T-helper 1 cell treated with Interleukin-12 subunit alpha and Interleukin-12 subunit beta and Interleukin-4 antibody, amounts not matched to agents 30 ng/mL and 1 ng/mL, for 36 hours (primary cell): ENCODE results near the gene RAB3GAP2. TPM values are rescaled to one million over a fixed set of nuclear protein-coding genes. Genes with fewer than 3 reads are reported as not detected.
"Not testable (repeated sequence)": the region's sequence is repeated elsewhere in the genome, so short reads cannot be mapped to it uniquely, and the experiment has no call there.

Source experiments
- intact Hi-C: fragments of 100-400 bp; cut with micrococcal nuclease; formaldehyde crosslinking; loops from one replicate; pipeline ENCODE4 v1.15.1; 2024
- total RNA-seq: library from RNA; stranded (reverse); gene quantifications from 2 replicates; pipeline ENCODE4 v1.2.3, GENCODE V29; 2022

Gene RAB3GAP2
- total RNA-seq, 1 donor from 2014 or later: 49.1 TPM

- intact Hi-C loops: no loop called here
Observed at GRCh38 chr1:220213382-220213983, 58.8 kb downstream of the RAB3GAP2 start.

DNA sequence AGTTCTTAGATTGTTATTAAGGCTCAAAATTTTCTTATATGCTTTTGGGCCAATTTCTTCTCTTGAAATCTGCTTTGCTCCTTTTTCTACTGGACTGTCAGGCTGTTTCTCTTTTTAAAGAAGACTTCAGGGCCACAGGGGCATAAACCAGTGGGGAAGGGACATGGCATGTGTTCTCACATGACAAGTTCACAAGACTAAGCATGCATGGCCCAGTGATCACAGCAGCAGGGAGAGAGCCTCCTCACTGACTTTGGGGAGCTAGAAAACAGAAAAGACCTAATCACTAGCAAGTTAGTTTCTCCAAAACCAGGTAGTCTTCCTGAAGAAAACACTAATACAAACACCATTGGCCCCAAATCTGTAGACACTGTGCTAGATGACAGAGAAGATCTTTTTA is 64.8 kb downstream of the RAB3GAP2 start:
- intact Hi-C loops: no loop called here

DNA sequence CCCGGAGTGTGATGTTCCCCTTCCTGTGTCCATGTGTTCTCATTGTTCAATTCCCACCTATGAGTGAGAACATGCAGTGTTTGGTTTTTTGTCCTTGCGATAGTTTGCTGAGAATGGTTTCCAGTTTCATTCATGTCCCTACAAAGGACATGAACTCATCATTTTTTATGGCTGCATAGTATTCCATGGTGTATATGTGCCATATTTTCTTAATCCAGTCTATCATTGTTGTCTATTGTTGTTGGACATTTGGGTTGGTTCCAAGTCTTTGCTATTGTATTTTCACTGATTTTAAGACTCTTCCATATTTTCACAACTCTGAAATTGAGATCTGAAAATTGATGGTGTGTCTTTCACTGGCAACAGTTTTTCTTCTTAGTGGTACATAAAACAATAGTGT is 67.5 kb downstream of the RAB3GAP2 start:
- intact Hi-C loops: not testable (repeated sequence)

GRCh38 chr1:220203816-220204215 is 68.4 kb downstream of the RAB3GAP2 start:
- intact Hi-C loops: no loop called here

GRCh38 chr1:220198186-220199005 is 73.9 kb downstream of the RAB3GAP2 start:
- intact Hi-C loops: no loop called here

GRCh38 chr1:220195701-220196100 is 76.6 kb downstream of the RAB3GAP2 start:
- intact Hi-C loops: no loop called here

DNA sequence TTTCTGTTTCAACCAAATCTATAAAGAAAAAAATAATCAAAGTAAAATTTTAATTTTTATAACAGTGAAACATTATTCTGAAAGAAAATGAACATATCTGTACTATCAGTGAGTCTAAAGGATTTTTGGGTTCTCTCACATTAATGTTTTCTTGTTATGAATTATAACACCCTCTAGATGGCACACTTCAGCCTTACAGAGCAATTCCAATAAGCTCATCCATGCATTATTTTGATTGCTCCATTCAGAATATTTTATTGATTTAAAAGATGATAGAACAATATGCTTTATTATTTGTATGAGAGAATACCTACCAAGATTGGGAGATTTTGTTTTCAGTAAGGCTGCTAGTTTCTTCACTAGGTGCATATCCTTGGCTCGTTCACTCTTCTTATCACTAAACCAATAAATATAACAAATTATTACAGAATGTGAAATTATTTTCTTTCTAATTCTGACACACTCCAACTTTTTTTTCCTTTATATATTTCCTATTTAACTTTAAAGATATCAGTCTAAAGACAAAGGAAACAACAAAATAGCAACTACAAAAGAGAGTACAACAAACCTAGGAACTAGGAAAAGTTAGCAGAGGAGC is 82.4 kb downstream of the RAB3GAP2 start:
- intact Hi-C loops: loop anchor here (1.0 to 5.0 kb wide), 3 partner anchors 199 to 587 kb away; no protein-coding TSS in a partner anchor

GRCh38 chr1:220188538-220188937 is 83.7 kb downstream of the RAB3GAP2 start:
- intact Hi-C loops: no loop called here

DNA sequence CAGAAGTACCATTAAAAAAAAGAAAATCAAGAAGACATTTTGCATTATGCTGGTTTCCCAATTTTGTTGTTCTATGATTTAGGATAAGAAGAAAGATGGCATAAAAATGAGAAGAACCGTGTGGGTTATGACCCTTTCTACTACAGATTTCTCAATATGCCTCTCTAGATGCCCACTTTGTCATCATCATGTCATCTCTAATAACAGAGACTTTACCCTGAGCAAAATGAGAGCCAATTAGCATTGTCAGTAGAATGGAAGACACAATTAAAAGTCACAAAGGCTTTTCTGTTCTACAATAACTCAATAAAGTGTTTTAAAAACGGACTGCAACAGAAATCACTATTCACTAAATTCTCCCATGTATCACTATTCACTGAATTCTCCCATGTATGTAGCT is 85.5 kb downstream of the RAB3GAP2 start:
- intact Hi-C loops: no loop called here

DNA sequence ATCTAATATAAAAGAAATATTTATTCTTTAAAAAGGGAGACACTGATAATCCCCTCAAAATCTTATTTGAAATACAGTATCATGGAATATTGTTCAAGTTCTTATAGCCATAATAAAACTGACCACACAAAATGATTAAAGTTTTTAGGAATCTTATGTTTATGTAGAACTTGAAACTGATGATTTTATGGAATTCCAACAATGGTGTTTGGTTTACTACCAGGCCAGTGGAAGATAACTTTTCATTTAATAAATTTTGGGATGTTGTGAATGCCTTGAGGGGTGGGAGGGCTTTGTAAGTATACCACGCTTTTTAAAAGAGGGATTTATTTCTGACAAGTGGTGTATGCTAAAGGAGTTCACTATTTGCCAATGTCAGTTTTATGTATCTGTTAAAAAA is 87.7 kb downstream of the RAB3GAP2 start:
- intact Hi-C loops: no loop called here

DNA sequence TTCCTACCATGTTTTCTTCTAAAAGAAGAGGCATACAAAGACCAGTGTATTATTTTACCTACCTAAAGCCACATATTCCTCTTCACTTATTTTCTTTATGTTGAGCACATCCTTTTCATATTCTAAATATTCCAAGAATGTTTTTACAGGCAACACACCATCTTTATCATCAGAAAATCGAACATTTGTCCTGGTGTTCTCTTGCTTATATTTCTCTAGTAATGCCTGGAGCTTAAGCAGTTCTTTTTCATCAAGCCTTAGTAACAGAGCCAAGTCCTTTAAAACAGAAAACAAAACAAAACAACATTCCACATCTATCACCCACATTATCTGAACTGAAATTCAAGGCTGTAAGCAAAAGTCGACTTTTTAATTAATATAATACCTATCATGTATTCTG is 89.6 kb downstream of the RAB3GAP2 start:
- intact Hi-C loops: no loop called here

DNA sequence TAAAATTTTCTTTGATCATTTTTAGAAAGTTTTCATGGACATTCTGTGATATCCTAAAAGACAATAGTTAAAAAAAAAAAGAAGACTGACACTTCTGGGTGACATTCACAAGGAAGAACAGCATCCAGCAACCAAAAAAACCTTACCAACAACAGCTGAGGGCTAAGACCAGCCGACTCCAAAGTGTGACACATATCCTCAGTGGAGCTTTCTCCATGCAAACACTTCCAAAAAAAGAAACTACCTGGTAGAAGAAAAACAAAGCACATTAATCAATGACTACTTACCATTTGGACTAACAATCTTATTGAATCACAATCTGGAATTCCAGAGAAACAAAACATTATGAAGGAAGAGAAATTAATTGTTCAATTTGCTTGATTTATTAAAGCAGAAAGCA is 90.1 kb downstream of the RAB3GAP2 start:
- intact Hi-C loops: no loop called here

- intact Hi-C loops: no loop called here
Observed at GRCh38 chr1:220176540-220176939, 95.7 kb downstream of the RAB3GAP2 start.

- intact Hi-C loops: no loop called here
Observed at GRCh38 chr1:220170836-220171526, 101.3 kb downstream of the RAB3GAP2 start.

DNA sequence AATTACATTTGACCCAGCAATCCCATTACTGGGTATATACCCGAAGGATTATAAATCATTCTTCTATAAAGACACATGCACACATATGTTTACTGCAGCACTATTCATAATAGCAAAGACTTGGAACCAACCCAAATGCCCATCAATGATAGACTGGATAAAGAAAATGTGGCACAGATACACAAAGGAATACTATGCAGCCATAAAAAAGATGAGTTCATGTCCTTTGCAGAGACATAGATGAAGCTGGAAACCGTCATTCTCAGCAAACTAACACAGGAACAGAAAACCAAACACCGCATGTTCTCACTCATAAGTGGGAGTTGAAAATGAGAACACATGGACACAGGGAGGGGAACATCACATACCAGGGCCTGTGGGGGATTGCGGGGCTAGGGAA is 102.4 kb downstream of the RAB3GAP2 start:
- intact Hi-C loops: not testable (repeated sequence)

GRCh38 chr1:220166853-220167252 is 105.4 kb downstream of the RAB3GAP2 start:
- intact Hi-C loops: no loop called here

DNA sequence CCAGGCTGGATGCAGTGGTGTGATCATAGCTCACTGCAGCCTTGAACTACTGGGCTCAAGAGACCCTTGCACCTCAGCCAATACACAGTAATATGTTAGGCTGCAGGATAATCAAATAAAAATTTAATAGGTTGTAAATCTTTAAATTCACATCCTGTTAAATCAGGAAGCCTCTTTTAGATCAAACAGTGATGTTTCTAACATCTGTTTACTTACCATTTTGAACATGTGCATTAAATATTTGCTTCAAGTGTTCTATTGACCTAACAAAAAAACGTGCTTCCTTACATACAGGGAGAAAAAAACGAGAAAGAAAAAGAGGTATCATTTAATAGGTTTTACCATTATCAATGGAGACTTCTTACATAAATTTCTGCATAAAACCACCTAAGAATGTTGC is 107.7 kb downstream of the RAB3GAP2 start:
- intact Hi-C loops: no loop called here

DNA sequence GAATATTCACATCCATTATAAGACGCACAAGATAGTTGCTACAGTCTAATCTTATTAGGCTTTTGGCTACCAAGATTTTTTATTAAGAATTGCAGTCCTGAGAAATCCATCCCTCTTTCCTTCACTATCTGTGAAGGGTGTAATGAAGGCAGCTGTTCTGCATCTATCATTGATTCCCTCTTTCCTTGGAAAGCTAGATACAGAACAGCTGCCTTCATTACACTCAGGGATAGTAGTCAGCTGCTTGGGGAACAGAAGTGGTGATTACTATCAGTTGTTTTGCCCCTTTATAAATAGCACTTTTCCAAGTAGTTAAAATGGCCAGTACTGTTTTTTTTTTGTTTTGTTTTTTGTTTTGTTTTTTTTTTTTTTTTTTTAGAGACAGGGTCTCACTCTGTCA is 108.1 kb downstream of the RAB3GAP2 start:
- intact Hi-C loops: no loop called here

DNA sequence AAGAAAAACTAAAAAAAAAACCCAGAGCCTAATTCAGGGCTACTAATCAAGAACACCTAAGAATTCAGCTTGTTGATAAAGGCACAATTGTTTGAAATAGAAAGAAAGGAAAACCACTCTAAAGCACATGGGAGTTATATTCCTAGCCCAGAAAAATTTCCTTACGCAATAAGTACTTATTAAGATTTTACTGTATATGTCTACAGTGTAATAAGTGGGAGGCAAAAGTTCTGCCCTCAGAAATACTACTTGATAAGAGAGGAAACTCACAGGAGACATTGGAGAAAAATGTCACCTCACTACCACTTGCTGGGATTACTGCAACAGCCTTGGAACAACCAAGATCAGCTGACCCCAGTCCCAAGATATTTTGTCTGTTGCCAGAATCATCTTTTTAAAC is 112.2 kb downstream of the RAB3GAP2 start:
- intact Hi-C loops: no loop called here

GRCh38 chr1:220159041-220159440 is 113.2 kb downstream of the RAB3GAP2 start:
- intact Hi-C loops: no loop called here

DNA sequence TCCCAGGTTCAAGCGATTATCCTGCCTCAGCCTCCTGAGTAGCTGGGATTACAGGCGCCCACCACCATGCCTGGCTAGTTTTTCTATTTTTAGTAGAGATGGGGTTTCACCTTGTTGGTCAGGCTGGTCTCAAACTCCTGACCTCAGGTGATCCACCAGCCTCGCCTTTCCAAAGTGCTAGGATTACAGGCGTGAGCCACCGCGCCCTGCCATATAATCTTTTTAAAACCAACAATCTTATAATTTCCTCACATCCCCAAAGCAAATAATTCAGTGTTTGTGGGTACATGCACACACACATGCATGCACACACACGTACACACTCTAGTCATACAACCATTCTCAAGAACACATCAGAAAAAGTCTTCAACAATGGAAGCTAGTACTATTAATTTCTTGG is 113.7 kb downstream of the RAB3GAP2 start:
- intact Hi-C loops: not testable (repeated sequence)

DNA sequence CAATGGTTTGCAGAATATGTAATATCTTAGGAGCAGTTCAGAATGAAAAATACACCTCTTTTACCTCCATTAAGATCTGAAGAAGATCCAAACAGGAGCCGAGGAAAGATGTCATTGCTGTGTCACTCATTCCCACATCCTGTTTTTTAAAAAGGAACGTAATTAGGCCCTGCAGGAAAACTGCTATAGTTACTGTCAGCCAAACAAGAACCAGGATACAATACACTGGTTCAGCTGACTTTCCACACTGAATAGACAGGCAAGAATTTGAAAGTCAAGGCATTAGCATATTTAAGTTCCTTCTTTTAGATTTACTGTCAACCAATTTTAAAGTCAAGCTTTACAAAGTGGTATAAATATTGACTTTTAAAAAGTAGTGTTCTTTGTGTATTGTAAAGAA is 114.5 kb downstream of the RAB3GAP2 start:
- intact Hi-C loops: loop anchor here (1.0 kb wide), 1 partner anchor 20 kb away; no protein-coding TSS in a partner anchor
